Measurements from ENCODE around the gene MVB12B. TPM values are rescaled to one million over a fixed set of nuclear protein-coding genes. Genes with fewer than 3 reads are reported as not detected.

Gene MVB12B
- total RNA-seq, 2 donors from 2014 or later, result 9.8 to 15.8 TPM

GRCh38 chr9:126366366-126367011 is 39.9 kb downstream of the MVB12B start:
- Histone ChIP-seq H3K9ac (ENCODE audit: low read depth in 2 of 2, low read length in 2 of 2) (peak overlapping the region in 1 of 2 donors; percentile 14), H3K27me3 (no peaks in the 10 kb centered on the region), H3K4me1 (peaks cover 26% of the 10 kb centered on the region), H3K4me3 (no peak overlapping the region), H3K36me3 (no peaks in the 10 kb centered on the region), H3K9me3 (no peaks in the 10 kb centered on the region), H3K27ac (peak overlapping the region; percentile 61)
- peak; percentile 63 for DNase-seq
- intact Hi-C loops (cut with DNase I), result no loop called here
- no peak for TF ChIP-seq CTCF (IDR thresholded peaks at IDR 0.05)

GRCh38 chr9:126367139-126367538 is 40.5 kb downstream of the MVB12B start:
- no peak for DNase-seq
- peaks cover 26% of the 10 kb centered on the region for H3K4me1 ChIP-seq
- no peak for TF ChIP-seq CTCF (IDR thresholded peaks at IDR 0.05)
- H3K27ac ChIP-seq, result peak overlapping the region; percentile 61
- intact Hi-C loops (cut with DNase I), result no loop called here
- H3K27me3 ChIP-seq, result no peaks in the 10 kb centered on the region
- peak overlapping the region in 1 of 2 donors; percentile 14 for H3K9ac ChIP-seq (ENCODE audit: low read depth in 2 of 2, low read length in 2 of 2)
- no peak overlapping the region for H3K4me3 ChIP-seq
- H3K9me3 ChIP-seq, result no peaks in the 10 kb centered on the region
- no peaks in the 10 kb centered on the region for H3K36me3 ChIP-seq

GRCh38 chr9:126367616-126368015 is 41.0 kb downstream of the MVB12B start:
- peak; percentile 84 for DNase-seq
- H3K4me1 ChIP-seq, result peaks cover 26% of the 10 kb centered on the region

GRCh38 chr9:126368020-126368419 is 41.4 kb downstream of the MVB12B start:
- Histone ChIP-seq H3K27me3 (no peaks in the 10 kb centered on the region), H3K27ac (peak overlapping the region; percentile 61), H3K36me3 (no peaks in the 10 kb centered on the region), H3K9me3 (no peaks in the 10 kb centered on the region), H3K4me3 (no peak overlapping the region), H3K9ac (ENCODE audit: low read depth in 2 of 2, low read length in 2 of 2) (peak overlapping the region in 1 of 2 donors; percentile 60), H3K4me1 (peaks cover 26% of the 10 kb centered on the region)
- no peak for TF ChIP-seq CTCF (IDR thresholded peaks at IDR 0.05)
- intact Hi-C loops (cut with DNase I), result no loop called here
- DNase-seq, result no peak

More at GRCh38 chr9:126367616-126368015, 41.0 kb downstream of the MVB12B start:
- Histone ChIP-seq H3K36me3 (no peaks in the 10 kb centered on the region), H3K27ac (peak overlapping the region; percentile 61), H3K9me3 (no peaks in the 10 kb centered on the region), H3K27me3 (no peaks in the 10 kb centered on the region), H3K4me3 (no peak overlapping the region), H3K9ac (ENCODE audit: low read depth in 2 of 2, low read length in 2 of 2) (peak overlapping the region in 1 of 2 donors; percentile 60)
- intact Hi-C loops (cut with DNase I), result no loop called here
- no peak for TF ChIP-seq CTCF (IDR thresholded peaks at IDR 0.05)

GRCh38 chr9:126371007-126371870 is 44.6 kb downstream of the MVB12B start:
- Histone ChIP-seq H3K9ac (ENCODE audit: low read depth in 2 of 2, low read length in 2 of 2) (no peak overlapping the region), H3K4me3 (no peak overlapping the region), H3K27ac (no peak overlapping the region), H3K4me1 (peaks cover 14% of the 10 kb centered on the region), H3K9me3 (no peaks in the 10 kb centered on the region), H3K27me3 (no peaks in the 10 kb centered on the region), H3K36me3 (no peaks in the 10 kb centered on the region)
- no peak for TF ChIP-seq CTCF (IDR thresholded peaks at IDR 0.05)
- intact Hi-C loops (cut with DNase I), result no loop called here
- DNase-seq, result no peak
